Panc1 (cell line): ENCODE data around the gene IMPG1. TPM values are rescaled to one million over a fixed set of nuclear protein-coding genes. Genes with fewer than 3 reads are reported as not detected.

ENCODE experiments used
- ATAC-seq: fragments of 200-7000 bp; cut with Tn5 transposase; 2 replicates; pipeline ENCODE4 v1.9.1; 2020; ENCODE audit warnings: mild to moderate bottlenecking, moderate library complexity
- BruUV-seq: library from RNA; stranded (reverse); fragments of 400-500 nt; replicated peaks from 2 replicates; lab custom pipeline; 2021; lab: Mats Ljungman, UMichigan
- CTCF ChIA-PET: fragments of 300-600 bp; sonication (Branson Sonifier 250); formaldehyde crosslinking; loops from one replicate; lab custom pipeline; 2022; ENCODE audit warnings: antibody characterized with exemption; lab: Charles Lee
- POLR2A ChIA-PET: fragments of 300-600 bp; sonication (Branson Sonifier 250); formaldehyde crosslinking; loops from one replicate; lab custom pipeline; 2022; ENCODE audit warnings: antibody characterized with exemption; lab: Charles Lee
- DNase-seq: peaks from one replicate; pipeline ENCODE4 v3.0.0-alpha.2; 2010; ENCODE audit warnings: low read depth, low spot score
- H3K27ac ChIP-seq: 2 replicates; pipeline ENCODE4 v1.5.1; 2011; ENCODE audit warnings: mild to moderate bottlenecking, low read length, inconsistent platforms
- H3K27me3 ChIP-seq: fragments of 200-500 bp; sonication (Bioruptor generic); 2 replicates; pipeline ENCODE4 v1.6.0; 2014; ENCODE audit warnings: low read length, inconsistent platforms; ENCODE audit not compliant: control insufficient read depth, insufficient read depth
- H3K36me3 ChIP-seq: fragments of 200-500 bp; sonication (Bioruptor generic); 2 replicates; pipeline ENCODE4 v1.5.1; 2014; ENCODE audit warnings: inconsistent platforms, mild to moderate bottlenecking, low read length, moderate library complexity; ENCODE audit not compliant: control insufficient read depth, insufficient read depth
- H3K4me1 ChIP-seq: 2 replicates; pipeline ENCODE4 v1.5.1; 2011; ENCODE audit warnings: inconsistent platforms, mild to moderate bottlenecking, low read length, moderate library complexity; ENCODE audit not compliant: control insufficient read depth, insufficient read depth
- H3K4me3 ChIP-seq, 2 experiments: 2 replicates each; pipeline ENCODE4 v1.5.1; 2011 to 2012; ENCODE audit warnings: low read depth in 2 of 2, low read length in 2 of 2, mild to moderate bottlenecking in 2 of 2, inconsistent platforms in 1 of 2, moderate library complexity in 1 of 2
- H3K9me3 ChIP-seq: fragments of 200-500 bp; sonication (Bioruptor generic); 2 replicates; pipeline ENCODE4 v1.5.1; 2014; ENCODE audit warnings: low read depth, mild to moderate bottlenecking, inconsistent platforms, low read length, moderate library complexity; ENCODE audit not compliant: control insufficient read depth, insufficient read depth
- CTCF ChIP-seq: fragments of 450-650 bp; IDR thresholded peaks from 2 replicates; pipeline ENCODE4 v1.5.1; 2017; ENCODE audit warnings: mild to moderate bottlenecking
- POLR2AphosphoS5 ChIP-seq: IDR thresholded peaks from 2 replicates; pipeline ENCODE4 v1.6.1; 2012; ENCODE audit warnings: mild to moderate bottlenecking, low read depth, low read length, moderate library complexity
- REST ChIP-seq, 2 experiments: IDR thresholded peaks; 2 replicates each; pipeline ENCODE4 v1.6.1; 2011 to 2012; ENCODE audit warnings: low read depth in 2 of 2, control low read depth in 1 of 2, low read length in 1 of 2, mild to moderate bottlenecking in 1 of 2, moderate library complexity in 1 of 2; ENCODE audit not compliant: insufficient read depth in 1 of 2
- SIN3A ChIP-seq: IDR thresholded peaks from 2 replicates; pipeline ENCODE4 v1.6.1; 2012; ENCODE audit warnings: low read depth, mild to moderate bottlenecking, low read length, moderate library complexity, borderline replicate concordance; ENCODE audit not compliant: insufficient read depth
- TCF7L2 ChIP-seq: IDR thresholded peaks from 2 replicates; pipeline ENCODE4 v1.6.1; 2011; ENCODE audit warnings: mild to moderate bottlenecking, low read depth, low read length, inconsistent platforms
- in situ Hi-C: cut with HindIII; loops from 2 replicates; pipeline ENCODE4 v1.10.0; 2016; ENCODE audit warnings: low sequenced_read_pairs, low pct_unique_long_range_greater_than_20kb
- intact Hi-C: fragments of 100-400 bp; cut with micrococcal nuclease; formaldehyde crosslinking; loops from one replicate; pipeline ENCODE4 v1.10.0; 2022; ENCODE audit not compliant: unreplicated experiment
- total RNA-seq: library from RNA; stranded (reverse); gene quantifications from one replicate; pipeline ENCODE4 v1.2.1, GENCODE V29; 2021; ENCODE audit not compliant: unreplicated experiment

IMPG1 gene
- total RNA-seq, 1 experiment from 2014 or later: not detected

GRCh38 chr6:75943381-75943780 is 129.1 kb downstream of the IMPG1 start:
- no peak for ATAC-seq
- Histone ChIP-seq H3K36me3 (no peaks in the 10 kb centered on the region), H3K9me3 (no peaks in the 10 kb centered on the region), H3K27ac (no peak overlapping the region), H3K4me1 (no peaks in the 10 kb centered on the region), H3K27me3 (no peaks in the 10 kb centered on the region), H3K4me3 (no peak overlapping the region)
- in situ Hi-C loops (no loop called here), intact Hi-C loops (no loop called here)
- ChIA-PET POLR2A (no interaction called here), CTCF (no interaction called here)
- TF ChIP-seq POLR2AphosphoS5 (no peak), REST (IDR thresholded peaks at IDR 0.05; ENCODE audit: insufficient read depth in 1 of 2, low read depth in 2 of 2, low read length in 1 of 2) (no peak), SIN3A (no peak), CTCF (no peak), TCF7L2 (no peak)
- no peak for DNase-seq
- no TSS peak for BruUV-seq

GRCh38 chr6:75941509-75941908 is 131.0 kb downstream of the IMPG1 start:
- no peak for DNase-seq
- Histone ChIP-seq H3K4me1 (no peaks in the 10 kb centered on the region), H3K36me3 (no peaks in the 10 kb centered on the region), H3K4me3 (no peak overlapping the region), H3K9me3 (no peaks in the 10 kb centered on the region), H3K27me3 (no peaks in the 10 kb centered on the region), H3K27ac (no peak overlapping the region)
- TF ChIP-seq POLR2AphosphoS5 (no peak), TCF7L2 (no peak), SIN3A (no peak), CTCF (no peak), REST (IDR thresholded peaks at IDR 0.05; ENCODE audit: insufficient read depth in 1 of 2, low read depth in 2 of 2, low read length in 1 of 2) (no peak)
- ATAC-seq: no peak
- intact Hi-C loops: no loop called here
- in situ Hi-C loops: no loop called here
- no TSS peak for BruUV-seq
- CTCF ChIA-PET: no interaction called here
- POLR2A ChIA-PET: no interaction called here
